Activated naive CD8-positive, alpha-beta T cell treated with anti-CD3 and anti-CD28 coated beads, Interleukin-2, amount 50 U/mL, for 16 hours (primary cell): Measurements from ENCODE around the gene SMCO2.

Source experiments
- DNase-seq: peaks from one replicate; pipeline ENCODE4 v3.0.0-alpha.2; 2020; ENCODE audit warnings: low read depth, low spot score

The SMCO2 gene

DNA sequence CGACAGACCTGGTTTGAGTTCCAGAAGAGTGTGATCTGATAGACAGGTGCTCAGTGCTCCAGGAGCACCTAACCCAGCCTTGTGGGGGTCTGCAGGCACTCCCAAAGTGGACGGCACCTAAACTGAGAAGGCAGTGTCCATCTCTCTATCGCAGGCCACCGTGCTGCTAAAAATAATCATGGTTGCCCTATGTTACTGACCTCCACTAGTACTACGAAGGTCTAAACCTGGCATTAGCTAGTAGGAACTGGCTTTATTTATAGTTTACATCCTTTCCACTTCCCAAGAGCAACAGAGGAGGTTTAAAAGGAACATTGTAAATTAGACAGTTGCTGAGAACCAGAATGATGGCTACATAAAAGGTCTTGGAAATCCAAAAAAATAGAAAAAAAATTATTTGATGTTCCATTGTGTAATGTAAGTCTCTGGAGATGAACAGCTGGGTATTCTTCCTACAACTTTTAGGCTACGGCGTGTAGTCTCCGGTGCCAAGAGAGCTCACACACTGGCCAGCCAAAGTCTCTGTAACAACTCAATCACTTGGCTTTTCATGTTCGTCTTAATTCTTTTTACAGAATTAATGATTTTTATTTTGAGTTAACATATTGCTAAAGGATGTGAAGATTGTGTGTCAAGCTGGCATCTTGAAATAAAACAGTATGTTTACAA, 104.8 kb downstream of the SMCO2 start:
- no peak for DNase-seq
